HG03442 (cell line): ENCODE results near the gene RCL1.

ENCODE experiments used
- ATAC-seq: cut with Tn5 transposase; IDR thresholded peaks from one replicate; pipeline ENCODE4 v1.9.1; 2021; ENCODE audit warnings: mild to moderate bottlenecking, moderate library complexity; ENCODE audit not compliant: unreplicated experiment

The RCL1 gene

GRCh38 chr9:4837261-4838188 lies 44.8 kb downstream of the RCL1 start:
- ATAC-seq, result no peak

- ATAC-seq, result no peak
Observed at GRCh38 chr9:4838189-4838546, 45.4 kb downstream of the RCL1 start.

GRCh38 chr9:4839470-4839912 lies 46.7 kb downstream of the RCL1 start:
- no peak for ATAC-seq

GRCh38 chr9:4840018-4840417 lies 47.3 kb downstream of the RCL1 start:
- no peak for ATAC-seq

GRCh38 chr9:4842213-4842612 lies 49.5 kb downstream of the RCL1 start:
- no peak for ATAC-seq

GRCh38 chr9:4842734-4843133 lies 50.0 kb downstream of the RCL1 start:
- no peak for ATAC-seq

- ATAC-seq, result no peak
Observed at GRCh38 chr9:4844056-4844838, 51.5 kb downstream of the RCL1 start.

- no peak for ATAC-seq
Observed at GRCh38 chr9:4849369-4849768, 56.6 kb downstream of the RCL1 start.

- no peak for ATAC-seq
Observed at GRCh38 chr9:4850603-4851310, 58.0 kb downstream of the RCL1 start.

GRCh38 chr9:4852419-4852818 lies 59.7 kb downstream of the RCL1 start:
- ATAC-seq, result no peak

- ATAC-seq, result no peak
Observed at GRCh38 chr9:4854265-4854590, 61.5 kb downstream of the RCL1 start.

GRCh38 chr9:4855841-4856240 lies 63.1 kb downstream of the RCL1 start:
- no peak for ATAC-seq

GRCh38 chr9:4857163-4857810 lies 64.5 kb downstream of the RCL1 start:
- ATAC-seq, result no peak

- ATAC-seq, result no peak
Observed at GRCh38 chr9:4859035-4859434, 66.3 kb downstream of the RCL1 start.

- ATAC-seq, result no peak
Observed at GRCh38 chr9:4860383-4860782, 67.6 kb downstream of the RCL1 start.

- ATAC-seq, result no peak
Observed at GRCh38 chr9:4861145-4861544, 68.4 kb downstream of the RCL1 start.

GRCh38 chr9:4861736-4862451 lies 69.2 kb downstream of the RCL1 start:
- ATAC-seq, result no peak

- no peak for ATAC-seq
Observed at GRCh38 chr9:4862506-4863250, 69.9 kb downstream of the RCL1 start.

GRCh38 chr9:4864234-4864661 lies 71.5 kb downstream of the RCL1 start:
- no peak for ATAC-seq

- ATAC-seq, result no peak
Observed at GRCh38 chr9:4864698-4865097, 72.0 kb downstream of the RCL1 start.
